SU-DHL-6 (cell line): ENCODE results near the gene CNTROB.

Experiments
- H2AFZ ChIP-seq: fragments of 200-600 bp; sonication (generic); 2 replicates; pipeline ENCODE4 v1.6.1; 2014; ENCODE audit warnings: low read depth, mild to moderate bottlenecking, moderate library complexity, mixed read lengths, antibody characterized with exemption, low read length; ENCODE audit not compliant: severe bottlenecking
- H3F3A ChIP-seq: fragments of 200-600 bp; shearing (Covaris generic); 2 replicates; pipeline ENCODE4 v1.6.0; 2016; ENCODE audit warnings: antibody characterized with exemption, mild to moderate bottlenecking; ENCODE audit not compliant: insufficient read depth
- H3K27ac ChIP-seq: fragments of 200-600 bp; sonication (generic); 2 replicates; pipeline ENCODE4 v1.5.1; 2016; ENCODE audit warnings: low read depth, mild to moderate bottlenecking, low read length, moderate library complexity, mixed read lengths
- H3K27me3 ChIP-seq: fragments of 200-600 bp; sonication (generic), shearing (Covaris generic); 2 replicates; pipeline ENCODE4 v1.6.0; 2014; ENCODE audit warnings: mild to moderate bottlenecking, low read length
- H3K36me3 ChIP-seq: fragments of 200-600 bp; sonication (generic); 2 replicates; pipeline ENCODE4 v1.6.1; 2014; ENCODE audit warnings: mild to moderate bottlenecking, low read length, mixed read lengths
- H3K4me2 ChIP-seq: fragments of 300-600, 200-600 bp; shearing (Covaris generic), sonication (generic); 2 replicates; pipeline ENCODE4 v1.6.0; 2014; ENCODE audit warnings: low read length, low read depth, mild to moderate bottlenecking; ENCODE audit not compliant: poor library complexity, severe bottlenecking
- H3K4me3 ChIP-seq: fragments of 200-600 bp; sonication (generic); 2 replicates; pipeline ENCODE4 v1.5.1; 2014; ENCODE audit warnings: antibody characterized with exemption, low read length, mild to moderate bottlenecking, mixed read lengths; ENCODE audit not compliant: insufficient read depth, poor library complexity, severe bottlenecking
- H3K79me2 ChIP-seq: fragments of 200-600 bp; sonication (generic); 2 replicates; pipeline ENCODE4 v1.6.1; 2014; ENCODE audit warnings: mild to moderate bottlenecking, low read length, moderate library complexity; ENCODE audit not compliant: insufficient read depth
- H3K9ac ChIP-seq: fragments of 200-600 bp; sonication (generic); 2 replicates; pipeline ENCODE4 v1.7.0; 2014; ENCODE audit warnings: mild to moderate bottlenecking, low read length
- H3K9me2 ChIP-seq: fragments of 200-600 bp; sonication (generic); replicated peaks from 2 replicates; pipeline ENCODE4 v1.6.1; 2014; ENCODE audit warnings: low read length; ENCODE audit not compliant: insufficient read depth
- H3K9me3 ChIP-seq: fragments of 200-600 bp; sonication (generic); 2 replicates; pipeline ENCODE4 v1.6.1; 2014; ENCODE audit warnings: low read length, mixed read lengths; ENCODE audit not compliant: insufficient read depth
- H4K20me1 ChIP-seq: fragments of 200-600 bp; sonication (generic); 2 replicates; pipeline ENCODE4 v1.6.1; 2014; ENCODE audit warnings: low read depth, mild to moderate bottlenecking, antibody characterized with exemption, low read length, moderate library complexity, mixed read lengths
- EZH2phosphoT487 ChIP-seq: fragments of 200-600 bp; sonication (generic), shearing (Covaris generic); conservative IDR thresholded peaks from 2 replicates; pipeline ENCODE4 v1.6.1; 2018; ENCODE audit warnings: mild to moderate bottlenecking, antibody characterized with exemption, low read length, moderate library complexity, mixed read lengths
- TF ChIP-seq, protein P1 (sequence below): fragments of 200-600 bp; sonication (generic); IDR thresholded peaks from one replicate; pipeline ENCODE4 v1.5.1; 2017; ENCODE audit warnings: antibody characterized with exemption, mild to moderate bottlenecking, low read length, moderate library complexity; ENCODE audit not compliant: insufficient read depth, poor library complexity, severe bottlenecking

Gene CNTROB

DNA sequence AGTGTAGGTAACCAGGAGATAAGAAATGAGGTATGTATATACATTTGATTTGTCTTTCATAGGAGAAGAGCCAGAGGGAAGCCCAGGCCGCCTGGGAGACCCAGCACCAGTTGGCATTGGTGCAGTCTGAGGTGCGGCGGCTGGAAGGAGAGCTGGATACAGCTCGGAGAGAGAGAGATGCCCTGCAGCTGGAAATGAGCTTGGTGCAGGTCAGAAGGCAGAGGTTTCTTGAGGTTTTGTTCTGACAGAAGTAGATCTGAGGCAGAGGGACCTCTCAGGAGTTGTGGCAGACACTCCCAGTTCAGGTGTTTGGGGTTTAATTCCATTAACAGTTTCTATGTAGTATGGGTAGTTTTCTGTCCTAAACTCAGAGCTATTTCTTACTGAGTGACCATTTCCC lies 8.0 kb downstream of the CNTROB start:
- TF ChIP-seq, protein P1, sequence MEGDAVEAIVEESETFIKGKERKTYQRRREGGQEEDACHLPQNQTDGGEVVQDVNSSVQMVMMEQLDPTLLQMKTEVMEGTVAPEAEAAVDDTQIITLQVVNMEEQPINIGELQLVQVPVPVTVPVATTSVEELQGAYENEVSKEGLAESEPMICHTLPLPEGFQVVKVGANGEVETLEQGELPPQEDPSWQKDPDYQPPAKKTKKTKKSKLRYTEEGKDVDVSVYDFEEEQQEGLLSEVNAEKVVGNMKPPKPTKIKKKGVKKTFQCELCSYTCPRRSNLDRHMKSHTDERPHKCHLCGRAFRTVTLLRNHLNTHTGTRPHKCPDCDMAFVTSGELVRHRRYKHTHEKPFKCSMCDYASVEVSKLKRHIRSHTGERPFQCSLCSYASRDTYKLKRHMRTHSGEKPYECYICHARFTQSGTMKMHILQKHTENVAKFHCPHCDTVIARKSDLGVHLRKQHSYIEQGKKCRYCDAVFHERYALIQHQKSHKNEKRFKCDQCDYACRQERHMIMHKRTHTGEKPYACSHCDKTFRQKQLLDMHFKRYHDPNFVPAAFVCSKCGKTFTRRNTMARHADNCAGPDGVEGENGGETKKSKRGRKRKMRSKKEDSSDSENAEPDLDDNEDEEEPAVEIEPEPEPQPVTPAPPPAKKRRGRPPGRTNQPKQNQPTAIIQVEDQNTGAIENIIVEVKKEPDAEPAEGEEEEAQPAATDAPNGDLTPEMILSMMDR, result no peak
- no peak for TF ChIP-seq EZH2phosphoT487
- Histone ChIP-seq H3K27me3 (no peaks in the 10 kb centered on the region), H2AFZ (no peak overlapping the region), H3K36me3 (peaks cover 8% of the 10 kb centered on the region; the same call in 1 of the 2 replicates), H3K9me3 (no peaks in the 10 kb centered on the region), H3K9me2 (no peaks in the 10 kb centered on the region), H4K20me1 (no peaks in the 10 kb centered on the region), H3K4me2 (no peak overlapping the region), H3K27ac (no peak overlapping the region), H3K4me3 (no peak overlapping the region), H3F3A (no peaks in the 10 kb centered on the region), H3K9ac (no peak overlapping the region), H3K79me2 (no peaks in the 10 kb centered on the region)

DNA sequence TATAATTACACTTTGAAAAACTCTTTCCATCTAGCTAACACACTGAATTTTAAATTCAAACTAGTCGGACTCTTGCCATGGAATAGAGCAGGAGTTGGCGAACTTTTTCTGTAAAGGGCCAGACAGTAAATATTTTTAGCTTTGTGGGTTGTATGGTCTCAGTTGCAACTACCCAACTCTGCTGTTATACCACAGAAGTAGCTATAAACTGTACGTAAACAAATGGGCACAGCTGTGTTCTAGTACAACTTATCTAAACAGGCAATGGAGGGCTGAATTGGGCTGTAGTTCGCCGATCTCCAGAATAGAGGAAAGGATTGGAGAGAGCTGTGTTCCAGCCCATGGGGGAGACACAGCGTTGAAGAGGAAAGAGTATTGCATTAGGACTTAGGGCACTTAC lies 8.7 kb downstream of the CNTROB start:
- H3K9me3 ChIP-seq, result no peaks in the 10 kb centered on the region
- TF ChIP-seq, protein P1, result no peak
- no peak for TF ChIP-seq EZH2phosphoT487
- H3F3A ChIP-seq, result no peaks in the 10 kb centered on the region
- no peaks in the 10 kb centered on the region for H4K20me1 ChIP-seq
- no peak overlapping the region for H3K4me3 ChIP-seq
- H3K36me3 ChIP-seq, result peaks cover 8% of the 10 kb centered on the region; the same call in 1 of the 2 replicates
- H3K27ac ChIP-seq, result no peak overlapping the region
- no peak overlapping the region for H3K9ac ChIP-seq
- no peak overlapping the region for H2AFZ ChIP-seq
- H3K9me2 ChIP-seq, result no peaks in the 10 kb centered on the region
- H3K27me3 ChIP-seq, result no peaks in the 10 kb centered on the region
- H3K4me2 ChIP-seq, result no peak overlapping the region
- no peaks in the 10 kb centered on the region for H3K79me2 ChIP-seq

DNA sequence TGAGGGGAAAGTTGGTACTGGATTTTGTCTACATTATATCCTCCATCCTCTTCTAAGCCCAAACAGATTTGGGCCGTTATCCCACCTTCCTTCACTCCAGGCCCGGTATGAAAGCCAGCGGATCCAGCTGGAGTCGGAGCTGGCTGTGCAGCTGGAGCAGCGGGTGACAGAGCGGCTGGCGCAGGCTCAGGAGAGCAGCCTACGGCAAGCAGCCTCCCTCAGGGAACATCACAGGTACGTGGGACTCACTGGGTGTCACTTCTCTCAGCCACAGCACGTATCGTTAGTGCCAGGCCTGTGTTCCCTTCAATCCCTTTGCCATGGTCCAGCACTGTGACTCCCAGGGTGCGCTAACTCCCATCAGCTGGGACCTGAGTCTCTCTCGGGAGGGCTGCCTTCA lies 11.3 kb downstream of the CNTROB start:
- peaks cover 8% of the 10 kb centered on the region; the same call in 1 of the 2 replicates for H3K36me3 ChIP-seq
- H3K9me3 ChIP-seq, result no peaks in the 10 kb centered on the region
- H4K20me1 ChIP-seq, result no peaks in the 10 kb centered on the region

More for the DNA sequence above, 11.3 kb downstream of the CNTROB start:
- Histone ChIP-seq H2AFZ (no peak overlapping the region), H3K27ac (no peak overlapping the region), H3K27me3 (no peaks in the 10 kb centered on the region), H3K4me3 (no peak overlapping the region), H3K9ac (no peak overlapping the region), H3K4me2 (no peak overlapping the region), H3K9me2 (no peaks in the 10 kb centered on the region), H3K79me2 (no peaks in the 10 kb centered on the region), H3F3A (no peaks in the 10 kb centered on the region)
- TF ChIP-seq, protein P1, result no peak
- no peak for TF ChIP-seq EZH2phosphoT487
